22Rv1 (cell line): ENCODE measurements around the gene DDAH1.

Source experiments
- H3K27ac ChIP-seq: fragments of 450-650 bp; 2 replicates; pipeline ENCODE4 v1.5.1; 2017
- ZFX ChIP-seq: fragments of 450-650 bp; IDR thresholded peaks from 2 replicates; pipeline ENCODE4 v1.6.1; 2017; ENCODE audit warnings: antibody characterized with exemption, borderline replicate concordance
- TF ChIP-seq, protein P1 (sequence below): fragments of 450-650 bp; IDR thresholded peaks from 2 replicates; pipeline ENCODE4 v1.5.1; 2017; ENCODE audit warnings: mild to moderate bottlenecking

Gene DDAH1

GRCh38 chr1:85484264-85484663, 19.3 kb upstream of the DDAH1 start:
- TF ChIP-seq ZFX, result no peak
- TF ChIP-seq, protein P1, sequence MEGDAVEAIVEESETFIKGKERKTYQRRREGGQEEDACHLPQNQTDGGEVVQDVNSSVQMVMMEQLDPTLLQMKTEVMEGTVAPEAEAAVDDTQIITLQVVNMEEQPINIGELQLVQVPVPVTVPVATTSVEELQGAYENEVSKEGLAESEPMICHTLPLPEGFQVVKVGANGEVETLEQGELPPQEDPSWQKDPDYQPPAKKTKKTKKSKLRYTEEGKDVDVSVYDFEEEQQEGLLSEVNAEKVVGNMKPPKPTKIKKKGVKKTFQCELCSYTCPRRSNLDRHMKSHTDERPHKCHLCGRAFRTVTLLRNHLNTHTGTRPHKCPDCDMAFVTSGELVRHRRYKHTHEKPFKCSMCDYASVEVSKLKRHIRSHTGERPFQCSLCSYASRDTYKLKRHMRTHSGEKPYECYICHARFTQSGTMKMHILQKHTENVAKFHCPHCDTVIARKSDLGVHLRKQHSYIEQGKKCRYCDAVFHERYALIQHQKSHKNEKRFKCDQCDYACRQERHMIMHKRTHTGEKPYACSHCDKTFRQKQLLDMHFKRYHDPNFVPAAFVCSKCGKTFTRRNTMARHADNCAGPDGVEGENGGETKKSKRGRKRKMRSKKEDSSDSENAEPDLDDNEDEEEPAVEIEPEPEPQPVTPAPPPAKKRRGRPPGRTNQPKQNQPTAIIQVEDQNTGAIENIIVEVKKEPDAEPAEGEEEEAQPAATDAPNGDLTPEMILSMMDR, result no peak
- no peak overlapping the region for H3K27ac ChIP-seq

DNA sequence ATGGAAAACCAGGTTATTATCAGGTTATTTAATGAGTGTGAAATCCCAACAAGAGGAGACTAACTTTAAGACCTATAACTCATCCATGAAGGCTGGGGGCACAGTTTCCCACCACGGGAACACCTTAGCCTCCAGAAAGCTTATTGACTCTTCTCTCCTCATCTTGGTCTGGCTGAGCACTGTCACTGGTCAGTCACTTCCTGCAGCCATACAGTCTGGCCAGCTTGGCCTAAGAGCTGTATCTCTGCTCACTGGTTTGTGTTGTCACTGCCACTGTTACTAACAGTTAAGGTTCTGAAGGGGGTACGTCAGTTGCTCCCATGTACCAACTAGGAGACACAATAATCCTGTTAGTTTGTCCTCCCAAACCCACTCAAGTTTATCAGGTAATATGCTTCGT, 16.7 kb upstream of the DDAH1 start:
- TF ChIP-seq, protein P1, result no peak
- no peak for TF ChIP-seq ZFX
- no peak overlapping the region for H3K27ac ChIP-seq

- TF ChIP-seq, protein P1, result no peak
- TF ChIP-seq ZFX, result no peak
- H3K27ac ChIP-seq, result no peak overlapping the region
These were observed 15.6 kb upstream of the DDAH1 start for GRCh38 chr1:85480566-85480965.

DNA sequence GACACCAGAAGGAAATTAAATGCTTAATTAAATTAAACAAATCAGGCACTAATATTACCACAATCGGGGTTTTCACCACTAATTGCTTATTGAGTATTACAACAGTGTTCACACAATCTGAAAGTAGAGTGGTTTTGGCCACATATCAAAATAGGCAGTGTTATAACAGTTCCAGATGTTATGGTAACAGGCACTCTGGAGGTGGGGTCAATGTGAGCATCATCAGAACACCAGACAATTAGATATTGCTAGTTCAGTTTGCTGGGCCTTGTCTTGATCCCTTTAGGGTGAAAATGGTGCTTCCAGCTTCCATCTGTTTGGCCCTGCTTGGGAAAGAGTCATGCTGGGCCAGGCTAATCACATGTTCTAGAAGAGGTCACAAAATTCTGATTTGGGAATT, 14.5 kb upstream of the DDAH1 start:
- H3K27ac ChIP-seq, result no peak overlapping the region
- TF ChIP-seq, protein P1, result no peak
- no peak for TF ChIP-seq ZFX

- TF ChIP-seq, protein P1, result no peak
- TF ChIP-seq ZFX, result no peak
- H3K27ac ChIP-seq, result no peak overlapping the region
These were observed 13.4 kb upstream of the DDAH1 start for GRCh38 chr1:85478366-85478765.

DNA sequence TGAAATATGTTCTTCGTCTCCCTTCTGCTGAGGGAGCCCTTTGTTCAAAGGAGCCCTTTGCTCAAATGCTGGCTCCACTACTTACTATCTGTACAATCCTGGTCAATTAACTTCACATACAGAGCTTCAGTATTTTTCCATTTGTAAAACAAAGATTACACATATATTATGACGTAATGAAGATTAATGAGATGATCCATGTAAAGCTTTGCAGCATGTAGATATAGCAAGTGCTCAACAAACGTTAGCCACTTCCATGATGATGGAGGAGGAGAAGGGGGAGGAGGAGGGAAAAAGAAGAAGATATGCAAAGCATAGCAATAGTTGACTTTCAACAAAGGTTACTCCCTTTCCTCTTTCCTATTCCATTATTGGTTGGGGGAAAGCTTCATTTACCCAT, 10.1 kb upstream of the DDAH1 start:
- no peak for TF ChIP-seq ZFX
- TF ChIP-seq, protein P1, result no peak
- no peak overlapping the region for H3K27ac ChIP-seq

GRCh38 chr1:85473390-85473789, 8.4 kb upstream of the DDAH1 start:
- no peak for TF ChIP-seq ZFX
- TF ChIP-seq, protein P1, result no peak
- H3K27ac ChIP-seq, result no peak overlapping the region
